ENCODE results near the gene PAX3. TPM values are rescaled to one million over a fixed set of nuclear protein-coding genes. Genes with fewer than 3 reads are reported as not detected.

Gene PAX3
- total and polyA plus RNA-seq, 4 donors: not detected

- no peaks in the 10 kb centered on the region for H3K27me3 ChIP-seq (ENCODE audit: control insufficient read depth in 4 of 4, insufficient read depth in 4 of 4, low read length in 3 of 4)
- no peaks in the 10 kb centered on the region for H3K4me1 ChIP-seq (ENCODE audit: control insufficient read depth in 4 of 4, insufficient read depth in 4 of 4, low read length in 3 of 4)
- no peak overlapping the region for H3K9ac ChIP-seq (ENCODE audit: low read depth in 1 of 2, low read length in 2 of 2)
- TF ChIP-seq FOXA2 (IDR thresholded peaks at IDR 0.05): no peak
- no peak for TF ChIP-seq TAF1 (conservative IDR thresholded peaks at IDR 0.05)
- no peak for TF ChIP-seq YY1 (IDR thresholded peaks at IDR 0.05)
- TF ChIP-seq NR2F2 (IDR thresholded peaks at IDR 0.05): no peak
- no peak for TF ChIP-seq MAX (IDR thresholded peaks at IDR 0.05)
- no peak for TF ChIP-seq REST (IDR thresholded peaks at IDR 0.05)
- TF ChIP-seq SP1 (IDR thresholded peaks at IDR 0.05): no peak
- no peak for TF ChIP-seq FOXA1 (IDR thresholded peaks at IDR 0.05)
- no peaks in the 10 kb centered on the region for H3K36me3 ChIP-seq (ENCODE audit: control insufficient read depth in 4 of 4, insufficient read depth in 3 of 4, low read depth in 1 of 4, low read length in 3 of 4)
- H3K9me3 ChIP-seq (ENCODE audit: control insufficient read depth in 4 of 4, low read length in 3 of 4): peaks cover 0 to 9% (median 0%) of the 10 kb centered on the region in 4 donors
- no peak for DNase-seq (ENCODE audit: low spot score)
- 56% methylated on average over 4 of the region's 4 CpGs for WGBS
- no peak overlapping the region for H3K27ac ChIP-seq (ENCODE audit: low read depth in 1 of 2, low read length in 2 of 2)
- H3K4me3 ChIP-seq (ENCODE audit: low read depth in 1 of 3, low read length in 3 of 3): no peak overlapping the region
Observed at GRCh38 chr2:222264791-222265320, 33.9 kb downstream of the PAX3 start.

GRCh38 chr2:222261504-222261903 lies 37.3 kb downstream of the PAX3 start:
- 61% methylated on average over 2 of the region's 2 CpGs for WGBS
- Histone ChIP-seq H3K27ac (ENCODE audit: low read depth in 1 of 2, low read length in 2 of 2) (no peak overlapping the region), H3K9me3 (ENCODE audit: control insufficient read depth in 4 of 4, low read length in 3 of 4) (peaks cover 0 to 6% (median 0%) of the 10 kb centered on the region in 4 donors), H3K4me1 (ENCODE audit: control insufficient read depth in 4 of 4, insufficient read depth in 4 of 4, low read length in 3 of 4) (no peaks in the 10 kb centered on the region), H3K36me3 (ENCODE audit: control insufficient read depth in 4 of 4, insufficient read depth in 3 of 4, low read depth in 1 of 4, low read length in 3 of 4) (no peaks in the 10 kb centered on the region), H3K27me3 (ENCODE audit: control insufficient read depth in 4 of 4, insufficient read depth in 4 of 4, low read length in 3 of 4) (peaks cover 0 to 4% (median 0%) of the 10 kb centered on the region in 4 donors), H3K9ac (ENCODE audit: low read depth in 1 of 2, low read length in 2 of 2) (no peak overlapping the region), H3K4me3 (ENCODE audit: low read depth in 1 of 3, low read length in 3 of 3) (no peak overlapping the region)
- no peak for DNase-seq (ENCODE audit: low spot score)
- no peak for TF ChIP-seq HNF4A (conservative IDR thresholded peaks at IDR 0.05)
- TF ChIP-seq HNF4G (IDR thresholded peaks at IDR 0.05): no peak
- no peak for TF ChIP-seq GABPA (IDR thresholded peaks at IDR 0.05 in 1 of 2, conservative IDR thresholded peaks at IDR 0.05 in 1 of 2)
- no peak for TF ChIP-seq RXRA (IDR thresholded peaks at IDR 0.05)
- TF ChIP-seq TAF1 (conservative IDR thresholded peaks at IDR 0.05): no peak
- TF ChIP-seq NR2F2 (IDR thresholded peaks at IDR 0.05): no peak
- TF ChIP-seq ZBTB33 (IDR thresholded peaks at IDR 0.05): no peak
- no peak for TF ChIP-seq EGR1 (IDR thresholded peaks at IDR 0.05; ENCODE audit: low read depth in 2 of 2)
- TF ChIP-seq CTCF (IDR thresholded peaks at IDR 0.05; ENCODE audit: low read depth, low read length, missing input control): no peak
- no peak for TF ChIP-seq MAX (IDR thresholded peaks at IDR 0.05)
- TF ChIP-seq YY1 (IDR thresholded peaks at IDR 0.05): no peak
- no peak for TF ChIP-seq FOXA2 (IDR thresholded peaks at IDR 0.05)
- TF ChIP-seq REST (IDR thresholded peaks at IDR 0.05): no peak
- no peak for TF ChIP-seq ATF3 (IDR thresholded peaks at IDR 0.05)
- no peak for TF ChIP-seq SP1 (IDR thresholded peaks at IDR 0.05)
- TF ChIP-seq FOXA1 (IDR thresholded peaks at IDR 0.05): no peak
- TF ChIP-seq JUND (IDR thresholded peaks at IDR 0.05): no peak
